GM21576 (cell line): ENCODE data around the gene HSH2D.
A peak's percentile ranks its signal among the peaks of the same experiment; 100 is the strongest.

Experiments
- ATAC-seq: cut with Tn5 transposase; IDR thresholded peaks from one replicate; pipeline ENCODE4 v1.9.1; 2021; ENCODE audit warnings: mild to moderate bottlenecking, moderate library complexity; ENCODE audit not compliant: unreplicated experiment

Gene HSH2D

GRCh38 chr19:16191216-16191908 lies 47.9 kb downstream of the HSH2D start:
- ATAC-seq = no peak

- ATAC-seq = no peak
Measured at GRCh38 chr19:16193466-16193865, 50.0 kb downstream of the HSH2D start.

GRCh38 chr19:16197188-16197621 lies 53.7 kb downstream of the HSH2D start:
- ATAC-seq = no peak

- peak; percentile 72 for ATAC-seq
Measured at GRCh38 chr19:16197622-16198369, 54.3 kb downstream of the HSH2D start, which contains the start of gene AP1M1. Gene AP1M1, plus strand, starts transcription at chr19:16197911. Its CDS starts 116 bp downstream, at chr19:16198027.

GRCh38 chr19:16198370-16198651 lies 54.8 kb downstream of the HSH2D start:
- peak; percentile 7 for ATAC-seq

- no peak for ATAC-seq
Measured at GRCh38 chr19:16199275-16199932, 55.9 kb downstream of the HSH2D start.

GRCh38 chr19:16200038-16201010 lies 56.8 kb downstream of the HSH2D start:
- no peak for ATAC-seq

- no peak for ATAC-seq
Measured at GRCh38 chr19:16201011-16201391, 57.5 kb downstream of the HSH2D start.

GRCh38 chr19:16202320-16203255 lies 59.1 kb downstream of the HSH2D start:
- ATAC-seq = no peak

- no peak for ATAC-seq
Measured at GRCh38 chr19:16203256-16204004, 59.9 kb downstream of the HSH2D start.

GRCh38 chr19:16204005-16204294 lies 60.5 kb downstream of the HSH2D start:
- no peak for ATAC-seq

GRCh38 chr19:16205205-16206045 lies 61.9 kb downstream of the HSH2D start:
- no peak for ATAC-seq

GRCh38 chr19:16206046-16206605 lies 62.6 kb downstream of the HSH2D start:
- no peak for ATAC-seq

- ATAC-seq = no peak
Measured at GRCh38 chr19:16206637-16207036, 63.2 kb downstream of the HSH2D start.

GRCh38 chr19:16207063-16207462 lies 63.6 kb downstream of the HSH2D start:
- ATAC-seq = no peak

- no peak for ATAC-seq
Measured at GRCh38 chr19:16207490-16208025, 64.1 kb downstream of the HSH2D start.
